K562 (cell line): ENCODE results near the gene SYT1.

Source experiments
- CBFA2T2 ChIP-seq: fragments of 450-650 bp; conservative IDR thresholded peaks from 2 replicates; pipeline ENCODE4 v1.6.1; 2017; ENCODE audit warnings: mild to moderate bottlenecking
- EHMT2 ChIP-seq: fragments of 450-650 bp; IDR thresholded peaks from 2 replicates; pipeline ENCODE4 v1.6.1; 2018; ENCODE audit warnings: antibody characterized with exemption
- EP300 ChIP-seq: IDR thresholded peaks from 2 replicates; pipeline ENCODE4 v1.6.1; 2012; ENCODE audit warnings: low read length, improper control_type of control experiment
- TF ChIP-seq, protein P1 (sequence below), 3 experiments: IDR thresholded peaks in 2 of 3; conservative IDR thresholded peaks in 1 of 3; 2 replicates each; pipeline ENCODE4 v1.5.1; 2011 to 2012; ENCODE audit warnings: low read length in 3 of 3, mild to moderate bottlenecking in 3 of 3, control low read depth in 2 of 3, improper control_type of control experiment in 1 of 3, inconsistent platforms in 1 of 3, low read depth in 1 of 3, mixed read lengths in 1 of 3, moderate library complexity in 1 of 3; ENCODE audit not compliant: insufficient read depth in 2 of 3
- TF ChIP-seq, protein P2 (sequence below): fragments of 450-650 bp; IDR thresholded peaks from 2 replicates; pipeline ENCODE4 v1.6.1; 2016; ENCODE audit warnings: mild to moderate bottlenecking, moderate library complexity

GRCh38 chr12:79296133-79296532, 431.6 kb downstream of the SYT1 start:
- TF ChIP-seq, protein P1, sequence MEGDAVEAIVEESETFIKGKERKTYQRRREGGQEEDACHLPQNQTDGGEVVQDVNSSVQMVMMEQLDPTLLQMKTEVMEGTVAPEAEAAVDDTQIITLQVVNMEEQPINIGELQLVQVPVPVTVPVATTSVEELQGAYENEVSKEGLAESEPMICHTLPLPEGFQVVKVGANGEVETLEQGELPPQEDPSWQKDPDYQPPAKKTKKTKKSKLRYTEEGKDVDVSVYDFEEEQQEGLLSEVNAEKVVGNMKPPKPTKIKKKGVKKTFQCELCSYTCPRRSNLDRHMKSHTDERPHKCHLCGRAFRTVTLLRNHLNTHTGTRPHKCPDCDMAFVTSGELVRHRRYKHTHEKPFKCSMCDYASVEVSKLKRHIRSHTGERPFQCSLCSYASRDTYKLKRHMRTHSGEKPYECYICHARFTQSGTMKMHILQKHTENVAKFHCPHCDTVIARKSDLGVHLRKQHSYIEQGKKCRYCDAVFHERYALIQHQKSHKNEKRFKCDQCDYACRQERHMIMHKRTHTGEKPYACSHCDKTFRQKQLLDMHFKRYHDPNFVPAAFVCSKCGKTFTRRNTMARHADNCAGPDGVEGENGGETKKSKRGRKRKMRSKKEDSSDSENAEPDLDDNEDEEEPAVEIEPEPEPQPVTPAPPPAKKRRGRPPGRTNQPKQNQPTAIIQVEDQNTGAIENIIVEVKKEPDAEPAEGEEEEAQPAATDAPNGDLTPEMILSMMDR (IDR thresholded peaks at IDR 0.05 in 2 of 3, conservative IDR thresholded peaks at IDR 0.05 in 1 of 3; ENCODE audit: insufficient read depth in 2 of 3, low read depth in 1 of 3, low read length in 3 of 3), result no peak
- TF ChIP-seq EHMT2 (no peak), CBFA2T2 (no peak), EP300 (no peak)
- TF ChIP-seq, protein P2, sequence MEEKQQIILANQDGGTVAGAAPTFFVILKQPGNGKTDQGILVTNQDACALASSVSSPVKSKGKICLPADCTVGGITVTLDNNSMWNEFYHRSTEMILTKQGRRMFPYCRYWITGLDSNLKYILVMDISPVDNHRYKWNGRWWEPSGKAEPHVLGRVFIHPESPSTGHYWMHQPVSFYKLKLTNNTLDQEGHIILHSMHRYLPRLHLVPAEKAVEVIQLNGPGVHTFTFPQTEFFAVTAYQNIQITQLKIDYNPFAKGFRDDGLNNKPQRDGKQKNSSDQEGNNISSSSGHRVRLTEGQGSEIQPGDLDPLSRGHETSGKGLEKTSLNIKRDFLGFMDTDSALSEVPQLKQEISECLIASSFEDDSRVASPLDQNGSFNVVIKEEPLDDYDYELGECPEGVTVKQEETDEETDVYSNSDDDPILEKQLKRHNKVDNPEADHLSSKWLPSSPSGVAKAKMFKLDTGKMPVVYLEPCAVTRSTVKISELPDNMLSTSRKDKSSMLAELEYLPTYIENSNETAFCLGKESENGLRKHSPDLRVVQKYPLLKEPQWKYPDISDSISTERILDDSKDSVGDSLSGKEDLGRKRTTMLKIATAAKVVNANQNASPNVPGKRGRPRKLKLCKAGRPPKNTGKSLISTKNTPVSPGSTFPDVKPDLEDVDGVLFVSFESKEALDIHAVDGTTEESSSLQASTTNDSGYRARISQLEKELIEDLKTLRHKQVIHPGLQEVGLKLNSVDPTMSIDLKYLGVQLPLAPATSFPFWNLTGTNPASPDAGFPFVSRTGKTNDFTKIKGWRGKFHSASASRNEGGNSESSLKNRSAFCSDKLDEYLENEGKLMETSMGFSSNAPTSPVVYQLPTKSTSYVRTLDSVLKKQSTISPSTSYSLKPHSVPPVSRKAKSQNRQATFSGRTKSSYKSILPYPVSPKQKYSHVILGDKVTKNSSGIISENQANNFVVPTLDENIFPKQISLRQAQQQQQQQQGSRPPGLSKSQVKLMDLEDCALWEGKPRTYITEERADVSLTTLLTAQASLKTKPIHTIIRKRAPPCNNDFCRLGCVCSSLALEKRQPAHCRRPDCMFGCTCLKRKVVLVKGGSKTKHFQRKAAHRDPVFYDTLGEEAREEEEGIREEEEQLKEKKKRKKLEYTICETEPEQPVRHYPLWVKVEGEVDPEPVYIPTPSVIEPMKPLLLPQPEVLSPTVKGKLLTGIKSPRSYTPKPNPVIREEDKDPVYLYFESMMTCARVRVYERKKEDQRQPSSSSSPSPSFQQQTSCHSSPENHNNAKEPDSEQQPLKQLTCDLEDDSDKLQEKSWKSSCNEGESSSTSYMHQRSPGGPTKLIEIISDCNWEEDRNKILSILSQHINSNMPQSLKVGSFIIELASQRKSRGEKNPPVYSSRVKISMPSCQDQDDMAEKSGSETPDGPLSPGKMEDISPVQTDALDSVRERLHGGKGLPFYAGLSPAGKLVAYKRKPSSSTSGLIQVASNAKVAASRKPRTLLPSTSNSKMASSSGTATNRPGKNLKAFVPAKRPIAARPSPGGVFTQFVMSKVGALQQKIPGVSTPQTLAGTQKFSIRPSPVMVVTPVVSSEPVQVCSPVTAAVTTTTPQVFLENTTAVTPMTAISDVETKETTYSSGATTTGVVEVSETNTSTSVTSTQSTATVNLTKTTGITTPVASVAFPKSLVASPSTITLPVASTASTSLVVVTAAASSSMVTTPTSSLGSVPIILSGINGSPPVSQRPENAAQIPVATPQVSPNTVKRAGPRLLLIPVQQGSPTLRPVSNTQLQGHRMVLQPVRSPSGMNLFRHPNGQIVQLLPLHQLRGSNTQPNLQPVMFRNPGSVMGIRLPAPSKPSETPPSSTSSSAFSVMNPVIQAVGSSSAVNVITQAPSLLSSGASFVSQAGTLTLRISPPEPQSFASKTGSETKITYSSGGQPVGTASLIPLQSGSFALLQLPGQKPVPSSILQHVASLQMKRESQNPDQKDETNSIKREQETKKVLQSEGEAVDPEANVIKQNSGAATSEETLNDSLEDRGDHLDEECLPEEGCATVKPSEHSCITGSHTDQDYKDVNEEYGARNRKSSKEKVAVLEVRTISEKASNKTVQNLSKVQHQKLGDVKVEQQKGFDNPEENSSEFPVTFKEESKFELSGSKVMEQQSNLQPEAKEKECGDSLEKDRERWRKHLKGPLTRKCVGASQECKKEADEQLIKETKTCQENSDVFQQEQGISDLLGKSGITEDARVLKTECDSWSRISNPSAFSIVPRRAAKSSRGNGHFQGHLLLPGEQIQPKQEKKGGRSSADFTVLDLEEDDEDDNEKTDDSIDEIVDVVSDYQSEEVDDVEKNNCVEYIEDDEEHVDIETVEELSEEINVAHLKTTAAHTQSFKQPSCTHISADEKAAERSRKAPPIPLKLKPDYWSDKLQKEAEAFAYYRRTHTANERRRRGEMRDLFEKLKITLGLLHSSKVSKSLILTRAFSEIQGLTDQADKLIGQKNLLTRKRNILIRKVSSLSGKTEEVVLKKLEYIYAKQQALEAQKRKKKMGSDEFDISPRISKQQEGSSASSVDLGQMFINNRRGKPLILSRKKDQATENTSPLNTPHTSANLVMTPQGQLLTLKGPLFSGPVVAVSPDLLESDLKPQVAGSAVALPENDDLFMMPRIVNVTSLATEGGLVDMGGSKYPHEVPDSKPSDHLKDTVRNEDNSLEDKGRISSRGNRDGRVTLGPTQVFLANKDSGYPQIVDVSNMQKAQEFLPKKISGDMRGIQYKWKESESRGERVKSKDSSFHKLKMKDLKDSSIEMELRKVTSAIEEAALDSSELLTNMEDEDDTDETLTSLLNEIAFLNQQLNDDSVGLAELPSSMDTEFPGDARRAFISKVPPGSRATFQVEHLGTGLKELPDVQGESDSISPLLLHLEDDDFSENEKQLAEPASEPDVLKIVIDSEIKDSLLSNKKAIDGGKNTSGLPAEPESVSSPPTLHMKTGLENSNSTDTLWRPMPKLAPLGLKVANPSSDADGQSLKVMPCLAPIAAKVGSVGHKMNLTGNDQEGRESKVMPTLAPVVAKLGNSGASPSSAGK, result no peak
